Activated T-cell treated with anti-CD3 and anti-CD28 coated beads, Interleukin-2, amount 50 U/mL, for 48 hours (primary cell): ENCODE results near the gene TBCA.
"Not testable (repeated sequence)": the region's sequence is repeated elsewhere in the genome, so short reads cannot be mapped to it uniquely, and the experiment has no call there.

Experiments
- DNase-seq, 2 experiments: peaks; one replicate each; pipeline ENCODE4 v3.0.0-alpha.2; 2020

TBCA gene

GRCh38 chr5:77771452-77771851 is 4.7 kb downstream of the TBCA start:
- DNase-seq: no peak

GRCh38 chr5:77770293-77771005 is 5.7 kb downstream of the TBCA start:
- DNase-seq: no peak

GRCh38 chr5:77768978-77769377 is 7.2 kb downstream of the TBCA start:
- DNase-seq: no peak

- no peak for DNase-seq
Observed at GRCh38 chr5:77767301-77767700, 8.8 kb downstream of the TBCA start.

GRCh38 chr5:77761606-77762005 is 14.5 kb downstream of the TBCA start:
- DNase-seq: no peak

- DNase-seq: no peak
Observed at GRCh38 chr5:77758141-77758938, 17.8 kb downstream of the TBCA start.

- peak; percentile 32 to 39 for DNase-seq
Observed at GRCh38 chr5:77751328-77752023, 24.7 kb downstream of the TBCA start.

GRCh38 chr5:77750928-77751327 is 25.2 kb downstream of the TBCA start:
- DNase-seq: not testable (repeated sequence)

- no peak for DNase-seq
Observed at GRCh38 chr5:77748160-77748559, 28.0 kb downstream of the TBCA start.

GRCh38 chr5:77744116-77744515 is 32.0 kb downstream of the TBCA start:
- DNase-seq: no peak

- no peak for DNase-seq
Observed at GRCh38 chr5:77743181-77743580, 33.0 kb downstream of the TBCA start.

GRCh38 chr5:77741608-77742007 is 34.5 kb downstream of the TBCA start:
- no peak for DNase-seq

GRCh38 chr5:77734885-77735284 is 41.3 kb downstream of the TBCA start:
- DNase-seq: no peak

GRCh38 chr5:77733130-77733529 is 43.0 kb downstream of the TBCA start:
- no peak for DNase-seq

GRCh38 chr5:77727190-77727589 is 48.9 kb downstream of the TBCA start:
- DNase-seq: no peak

GRCh38 chr5:77725616-77726015 is 50.5 kb downstream of the TBCA start:
- no peak for DNase-seq

GRCh38 chr5:77724934-77725333 is 51.2 kb downstream of the TBCA start:
- DNase-seq: no peak

- no peak for DNase-seq
Observed at GRCh38 chr5:77719666-77720363, 56.3 kb downstream of the TBCA start.

- no peak for DNase-seq
Observed at GRCh38 chr5:77718934-77719610, 57.1 kb downstream of the TBCA start.

- no peak for DNase-seq
Observed at GRCh38 chr5:77709993-77710685, 66.0 kb downstream of the TBCA start.

GRCh38 chr5:77709340-77709739 is 66.8 kb downstream of the TBCA start:
- no peak for DNase-seq

GRCh38 chr5:77707791-77708190 is 68.3 kb downstream of the TBCA start:
- DNase-seq: no peak
